ENCODE data around the gene PLEKHA5. TPM values are rescaled to one million over a fixed set of nuclear protein-coding genes. Genes with fewer than 3 reads are reported as not detected.

PLEKHA5 gene
- total and polyA plus RNA-seq, 2 of the 4 experiments (the other 2 are of a cell fraction), result 5.3 to 12.2 TPM

DNA sequence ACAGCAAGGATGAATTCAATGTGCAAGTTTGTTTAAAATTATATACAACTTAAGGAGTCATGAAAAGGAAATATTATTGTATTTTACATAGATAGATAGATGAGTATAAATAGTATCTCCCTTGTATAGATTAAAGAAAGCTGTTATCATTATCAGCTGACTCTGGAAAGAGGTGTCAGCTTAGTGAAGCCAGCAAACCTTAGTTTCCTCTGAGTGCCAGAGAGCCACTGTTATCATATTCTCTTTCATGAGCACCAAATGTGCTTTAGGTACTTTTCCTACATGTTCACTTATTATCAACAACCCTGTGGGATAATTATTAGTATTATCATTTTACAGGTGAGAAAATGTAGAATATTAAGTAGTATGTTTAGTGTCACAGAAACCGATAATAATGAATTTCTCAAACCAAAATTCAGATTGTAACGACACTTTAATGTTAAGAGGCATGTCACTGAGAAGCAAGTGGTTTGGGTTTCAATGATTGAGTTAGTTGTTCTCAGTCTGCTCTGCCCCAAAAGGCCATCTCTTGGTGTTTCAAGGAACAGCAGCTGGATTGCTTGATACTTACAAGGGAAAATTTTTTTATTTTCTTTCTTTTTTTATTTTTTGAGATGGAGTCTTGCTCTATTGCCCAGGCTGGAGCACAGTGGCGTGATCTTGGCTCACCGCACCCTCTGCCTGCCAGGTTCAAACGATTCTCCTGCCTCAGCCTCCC is 53.7 kb downstream of the PLEKHA5 start:
- POLR2A ChIA-PET (ENCODE audit: unreplicated experiment), result no interaction called here
- no peak overlapping the region for H3K18ac ChIP-seq (ENCODE audit: low read depth, low read length)
- H2AFZ ChIP-seq (replicated peaks; ENCODE audit: low read length, poor library complexity), result no peak overlapping the region
- H2BK5ac ChIP-seq (ENCODE audit: low read depth, low read length, poor library complexity, severe bottlenecking), result no peak overlapping the region
- no peak overlapping the region for H3K27ac ChIP-seq (ENCODE audit: insufficient read depth, low read length)
- in situ Hi-C loops (cut with MboI; ENCODE audit: low sequenced_read_pairs) (loop anchor here (10.0 kb wide), 3 partner anchors 318 to 928 kb away; no protein-coding TSS in a partner anchor), dilution Hi-C loops (cut with HindIII; ENCODE audit: low sequenced_read_pairs, unreplicated experiment) (no loop called here), intact Hi-C loops (cut with micrococcal nuclease) (loop anchor here (2.0 to 10.0 kb wide), 3 partner anchors 51 to 588 kb away; no protein-coding TSS in a partner anchor)
- H3K36me3 ChIP-seq (ENCODE audit: control insufficient read depth, insufficient read depth, low read length), result peaks cover 3% of the 10 kb centered on the region; the same call in 1 of the 2 replicates
- H2AK5ac ChIP-seq (ENCODE audit: low read depth, low read length), result no peak overlapping the region
- no peak overlapping the region for H4K91ac ChIP-seq (ENCODE audit: insufficient read depth, low read depth, low read length)
- CTCF ChIA-PET, result interaction anchor here (1.0 to 1.3 kb wide), 4 partner anchors 8 to 184 kb away, joined by 3 to 5 read pairs (median 4); no protein-coding TSS in a partner anchor
- no peak overlapping the region for H3K56ac ChIP-seq (ENCODE audit: extremely low read depth, insufficient read depth, low read length)
- no peak overlapping the region for H2AK9ac ChIP-seq (replicated peaks; ENCODE audit: low read depth, low read length, poor library complexity)
- no peak overlapping the region for H2BK120ac ChIP-seq (ENCODE audit: low read depth, low read length)
- H4K5ac ChIP-seq (ENCODE audit: low read depth, low read length), result no peak overlapping the region
- no CpG with 5 or more reads among the region's 5 CpGs for WGBS, 2 experiments (ENCODE audit: extremely low coverage in 2 of 2, insufficient read length in 1 of 2)
- no TSS peak for BruUV-seq (replicated peaks)
- H3K4me3 ChIP-seq (ENCODE audit: insufficient read depth, low read depth, low read length), result no peak overlapping the region
- H3K14ac ChIP-seq (replicated peaks; ENCODE audit: low read depth, low read length), result no peak overlapping the region
- H3K23ac ChIP-seq (ENCODE audit: low read depth, low read length), result no peak overlapping the region
- no peak overlapping the region for H3K4ac ChIP-seq (ENCODE audit: low read depth, low read length)
- peaks cover 10 to 19% of the 10 kb centered on the region in 2 experiments for H3K79me1 ChIP-seq (ENCODE audit: low read depth in 1 of 2, low read length in 2 of 2)
- DNase-seq (peak; percentile 37), ATAC-seq (ENCODE audit: low read depth) (peak; percentile 37; the same call in 1 of the 2 replicates)
- no peaks in the 10 kb centered on the region for H3K9me1 ChIP-seq (ENCODE audit: insufficient read depth, low read length)
- no peaks in the 10 kb centered on the region for H3K4me1 ChIP-seq (ENCODE audit: control insufficient read depth, insufficient read depth, low read length)
- no peak overlapping the region for H4K8ac ChIP-seq (ENCODE audit: low read depth in 2 of 2, low read length in 2 of 2)
- H3K4me2 ChIP-seq (ENCODE audit: low read depth, low read length), result no peak overlapping the region
- no peaks in the 10 kb centered on the region; the same call in 1 of the 2 replicates for H4K20me1 ChIP-seq (ENCODE audit: insufficient read depth, low read length)
- no peaks in the 10 kb centered on the region for H3K27me3 ChIP-seq (ENCODE audit: control insufficient read depth, insufficient read depth, low read length)
- no peaks in the 10 kb centered on the region for H3K9me3 ChIP-seq (ENCODE audit: control insufficient read depth, insufficient read depth, low read length)
- no peak overlapping the region for H3K9ac ChIP-seq (ENCODE audit: low read depth, low read length)
- no peak overlapping the region for H2BK15ac ChIP-seq (ENCODE audit: low read depth, low read length)
- no peak overlapping the region for H2BK20ac ChIP-seq (ENCODE audit: low read depth, low read length)
- TF ChIP-seq CEBPB (IDR thresholded peaks at IDR 0.05; ENCODE audit: low read depth, low read length), result no peak
- TF ChIP-seq NFE2L2 (IDR thresholded peaks at IDR 0.05; ENCODE audit: low read depth, low read length), result no peak
- TF ChIP-seq, protein P1, sequence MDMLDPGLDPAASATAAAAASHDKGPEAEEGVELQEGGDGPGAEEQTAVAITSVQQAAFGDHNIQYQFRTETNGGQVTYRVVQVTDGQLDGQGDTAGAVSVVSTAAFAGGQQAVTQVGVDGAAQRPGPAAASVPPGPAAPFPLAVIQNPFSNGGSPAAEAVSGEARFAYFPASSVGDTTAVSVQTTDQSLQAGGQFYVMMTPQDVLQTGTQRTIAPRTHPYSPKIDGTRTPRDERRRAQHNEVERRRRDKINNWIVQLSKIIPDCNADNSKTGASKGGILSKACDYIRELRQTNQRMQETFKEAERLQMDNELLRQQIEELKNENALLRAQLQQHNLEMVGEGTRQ (IDR thresholded peaks at IDR 0.05; ENCODE audit: low read depth, low read length), result no peak
- peak; percentile 38 for TF ChIP-seq RAD21 (IDR thresholded peaks at IDR 0.05; ENCODE audit: low read length)
- peak; percentile 51 for TF ChIP-seq SMC3 (IDR thresholded peaks at IDR 0.05; ENCODE audit: low read depth, low read length)
- TF ChIP-seq CTCF (conservative IDR thresholded peaks at IDR 0.05; ENCODE audit: low read depth, low read length), result peak; percentile 35; the same call in 1 of the 2 replicates

Data from IMR-90 (cell line).